ENCODE results near the gene CLTB. TPM values are rescaled to one million over a fixed set of nuclear protein-coding genes. Genes with fewer than 3 reads are reported as not detected.

Gene CLTB
- polyA plus RNA-seq, 1 experiment, result 141 TPM

DNA sequence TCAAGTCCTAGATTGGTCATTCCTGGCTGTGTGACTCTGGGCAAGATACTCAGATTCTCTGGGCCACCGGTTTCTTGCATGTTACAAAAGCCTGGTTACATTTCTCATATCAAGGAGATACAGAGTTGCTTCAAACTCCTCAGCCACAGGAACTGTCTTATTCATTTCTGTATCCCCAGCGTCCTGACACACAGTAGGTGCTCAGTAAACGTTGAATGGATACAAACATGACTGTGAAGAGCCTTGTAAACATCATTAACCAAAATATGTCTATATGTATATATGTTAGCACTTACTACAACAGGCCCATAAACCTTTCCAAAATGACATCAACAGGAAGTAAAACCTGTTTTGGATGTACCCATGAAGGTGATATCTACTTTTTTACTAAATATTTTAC lies 1.6 kb downstream of the CLTB start:
- DNase-seq (ENCODE audit: low read depth), result no peak
- TF ChIP-seq, protein P1, sequence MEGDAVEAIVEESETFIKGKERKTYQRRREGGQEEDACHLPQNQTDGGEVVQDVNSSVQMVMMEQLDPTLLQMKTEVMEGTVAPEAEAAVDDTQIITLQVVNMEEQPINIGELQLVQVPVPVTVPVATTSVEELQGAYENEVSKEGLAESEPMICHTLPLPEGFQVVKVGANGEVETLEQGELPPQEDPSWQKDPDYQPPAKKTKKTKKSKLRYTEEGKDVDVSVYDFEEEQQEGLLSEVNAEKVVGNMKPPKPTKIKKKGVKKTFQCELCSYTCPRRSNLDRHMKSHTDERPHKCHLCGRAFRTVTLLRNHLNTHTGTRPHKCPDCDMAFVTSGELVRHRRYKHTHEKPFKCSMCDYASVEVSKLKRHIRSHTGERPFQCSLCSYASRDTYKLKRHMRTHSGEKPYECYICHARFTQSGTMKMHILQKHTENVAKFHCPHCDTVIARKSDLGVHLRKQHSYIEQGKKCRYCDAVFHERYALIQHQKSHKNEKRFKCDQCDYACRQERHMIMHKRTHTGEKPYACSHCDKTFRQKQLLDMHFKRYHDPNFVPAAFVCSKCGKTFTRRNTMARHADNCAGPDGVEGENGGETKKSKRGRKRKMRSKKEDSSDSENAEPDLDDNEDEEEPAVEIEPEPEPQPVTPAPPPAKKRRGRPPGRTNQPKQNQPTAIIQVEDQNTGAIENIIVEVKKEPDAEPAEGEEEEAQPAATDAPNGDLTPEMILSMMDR (IDR thresholded peaks at IDR 0.05; ENCODE audit: insufficient read depth, low read depth, low read length), result no peak
- Histone ChIP-seq H3K4me3 (ENCODE audit: low read depth, low read length) (no peak overlapping the region; the same call in 1 of the 2 replicates), H3K27me3 (ENCODE audit: control insufficient read depth, insufficient read depth, low read length) (no peaks in the 10 kb centered on the region), H3K36me3 (ENCODE audit: control insufficient read depth, insufficient read depth, low read length) (peaks cover 3% of the 10 kb centered on the region)
- ChIA-PET POLR2A (interaction anchor here (0.6 kb wide), 1 partner anchor 34 kb away, joined by 4 read pairs; no protein-coding TSS in a partner anchor), CTCF (interaction anchor here (1.1 to 3.4 kb wide), 2 partner anchors 33 to 128 kb away, joined by 5 to 25 read pairs; partner anchors contain the start of gene FAF2)

DNA sequence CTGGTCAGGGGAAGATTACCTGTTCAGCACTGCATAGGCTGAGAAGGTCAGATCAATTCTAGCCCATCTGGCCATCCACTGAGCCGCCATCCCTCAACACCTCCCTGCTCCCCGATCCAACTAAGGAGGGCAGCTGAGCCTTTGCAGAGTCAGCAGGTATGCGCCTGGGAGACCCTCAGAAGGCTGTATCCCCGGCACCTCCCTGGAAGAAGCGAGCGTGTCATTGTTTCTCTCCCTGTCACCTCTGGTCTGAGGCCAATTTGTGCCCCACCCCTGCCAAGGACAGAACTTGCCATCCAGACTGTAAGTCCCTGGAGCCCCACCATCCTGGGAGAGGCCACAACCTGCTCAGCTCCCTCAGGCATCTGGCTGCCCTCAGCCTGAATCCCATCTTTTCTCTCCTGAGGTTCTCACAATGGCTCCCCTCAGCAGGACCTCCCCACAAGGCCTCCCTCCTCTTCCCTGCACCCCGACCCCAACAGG lies 2.6 kb downstream of the CLTB start:
- Histone ChIP-seq H3K27me3 (ENCODE audit: control insufficient read depth, insufficient read depth, low read length) (no peaks in the 10 kb centered on the region), H3K36me3 (ENCODE audit: control insufficient read depth, insufficient read depth, low read length) (peaks cover 3% of the 10 kb centered on the region), H3K4me3 (ENCODE audit: low read depth, low read length) (no peak overlapping the region)
- ChIA-PET POLR2A (no interaction called here), CTCF (interaction anchor here (0.7 to 1.6 kb wide), 2 partner anchors 34 to 157 kb away, joined by 3 to 7 read pairs; no protein-coding TSS in a partner anchor)
- TF ChIP-seq, protein P1 (IDR thresholded peaks at IDR 0.05; ENCODE audit: insufficient read depth, low read depth, low read length), result no peak
- DNase-seq (ENCODE audit: low read depth), result no peak

DNA sequence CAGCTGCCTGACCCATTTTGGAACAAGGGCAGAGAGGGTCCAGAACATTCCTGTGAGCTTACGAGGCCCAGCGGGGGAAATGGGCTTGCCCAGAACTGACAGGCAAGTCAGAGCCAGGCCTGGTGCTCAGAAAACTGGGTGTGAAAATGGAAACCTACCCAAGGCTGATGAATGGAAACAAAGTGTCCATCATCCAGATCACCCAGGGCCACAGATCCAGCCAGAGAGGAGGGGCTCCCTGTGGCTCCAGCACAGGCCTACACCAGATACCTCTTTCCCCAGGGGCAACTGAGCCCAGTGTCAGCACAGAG lies 3.1 kb downstream of the CLTB start:
- Histone ChIP-seq H3K36me3 (ENCODE audit: control insufficient read depth, insufficient read depth, low read length) (peaks cover 3% of the 10 kb centered on the region), H3K4me3 (ENCODE audit: low read depth, low read length) (no peak overlapping the region), H3K27me3 (ENCODE audit: control insufficient read depth, insufficient read depth, low read length) (no peaks in the 10 kb centered on the region)
- ChIA-PET CTCF (interaction anchor here (0.7 to 1.6 kb wide), 2 partner anchors 34 to 157 kb away, joined by 3 to 7 read pairs; no protein-coding TSS in a partner anchor), POLR2A (no interaction called here)
- no peak for DNase-seq (ENCODE audit: low read depth)
- TF ChIP-seq, protein P1 (IDR thresholded peaks at IDR 0.05; ENCODE audit: insufficient read depth, low read depth, low read length), result no peak

DNA sequence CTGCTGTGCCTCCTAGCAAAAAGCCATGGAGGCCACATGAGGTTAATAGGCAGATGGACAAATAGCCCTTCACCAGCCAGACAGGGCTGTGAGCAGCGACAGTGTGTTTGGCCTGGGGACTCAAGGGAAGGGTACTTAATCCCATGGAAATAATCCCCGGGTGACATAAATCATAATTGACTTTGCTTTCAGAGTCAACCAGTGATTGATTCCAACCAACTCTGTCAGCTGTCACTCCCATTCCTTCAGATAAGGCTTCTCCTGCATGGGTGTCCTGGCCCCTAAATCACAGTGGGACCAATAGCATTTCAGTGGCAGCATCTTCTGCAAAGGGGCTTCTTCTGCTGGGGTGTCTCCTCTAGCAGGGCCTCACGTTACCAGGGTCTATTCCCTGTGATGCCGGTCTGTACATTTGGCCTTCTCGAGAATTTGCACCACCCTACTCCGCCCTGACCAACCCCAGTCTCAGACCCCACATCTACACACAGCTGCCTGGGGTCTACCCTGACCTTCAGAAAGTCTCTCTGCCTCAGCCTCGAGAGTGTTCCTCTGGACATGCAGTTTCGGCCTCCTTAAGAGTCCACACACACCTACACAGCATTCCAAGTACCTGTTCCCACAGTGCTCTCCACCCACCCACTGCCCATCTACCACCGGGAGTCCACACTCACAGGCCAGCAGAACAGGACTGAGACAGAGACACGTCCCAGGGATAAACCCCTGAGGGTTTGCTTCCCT lies 3.7 kb downstream of the CLTB start:
- H3K36me3 ChIP-seq (ENCODE audit: control insufficient read depth, insufficient read depth, low read length), result peaks cover 3% of the 10 kb centered on the region
- DNase-seq (ENCODE audit: low read depth), result no peak
- H3K27me3 ChIP-seq (ENCODE audit: control insufficient read depth, insufficient read depth, low read length), result no peaks in the 10 kb centered on the region
- TF ChIP-seq, protein P1 (IDR thresholded peaks at IDR 0.05; ENCODE audit: insufficient read depth, low read depth, low read length), result no peak
- H3K4me3 ChIP-seq (ENCODE audit: low read depth, low read length), result no peak overlapping the region
- CTCF ChIA-PET, result interaction anchor here (0.7 to 1.6 kb wide), 2 partner anchors 35 to 158 kb away, joined by 3 to 7 read pairs; no protein-coding TSS in a partner anchor
- POLR2A ChIA-PET, result no interaction called here

DNA sequence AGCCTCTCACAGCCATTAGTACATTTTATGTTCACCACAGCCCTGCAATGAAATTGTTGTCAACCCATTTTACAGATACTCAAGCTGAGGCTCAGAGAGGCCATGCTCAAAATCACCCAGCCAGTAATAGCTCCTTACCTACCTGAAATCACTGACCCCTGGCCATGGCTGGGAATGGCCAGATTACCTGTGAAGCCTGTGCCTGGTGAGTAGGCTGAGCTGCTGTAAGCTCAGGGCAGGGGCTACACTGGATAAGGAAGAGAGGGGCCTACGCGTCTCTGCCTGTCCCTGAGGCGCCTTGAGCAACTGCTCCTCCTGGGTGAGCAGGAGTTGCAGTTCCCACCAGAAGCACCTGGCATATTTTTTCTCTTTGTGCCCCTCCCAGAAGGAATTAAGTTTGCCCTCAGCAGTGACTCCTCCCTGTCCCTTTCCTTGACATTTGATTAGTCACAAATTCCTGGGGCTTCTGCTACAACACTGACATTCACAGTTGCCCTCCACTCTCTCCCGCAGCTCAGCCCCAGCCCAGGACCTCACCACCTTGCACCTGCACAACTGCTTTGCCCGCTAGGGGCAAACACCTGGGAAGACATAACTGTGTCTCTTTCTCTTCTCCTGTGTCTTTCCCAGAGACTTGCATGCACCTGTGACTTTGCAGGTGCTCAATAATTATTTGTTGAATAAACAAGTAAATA lies 5.7 kb downstream of the CLTB start:
- Histone ChIP-seq H3K27me3 (ENCODE audit: control insufficient read depth, insufficient read depth, low read length) (no peaks in the 10 kb centered on the region), H3K36me3 (ENCODE audit: control insufficient read depth, insufficient read depth, low read length) (peaks cover 7% of the 10 kb centered on the region), H3K4me3 (ENCODE audit: low read depth, low read length) (no peak overlapping the region)
- TF ChIP-seq, protein P1 (IDR thresholded peaks at IDR 0.05; ENCODE audit: insufficient read depth, low read depth, low read length), result no peak
- DNase-seq (ENCODE audit: low read depth), result no peak
- ChIA-PET POLR2A (no interaction called here), CTCF (no interaction called here)

Measured in BJ (cell line).